Thyroid gland (tissue), 4 donors: ENCODE measurements around the gene PRRT1B. TPM values are rescaled to one million over a fixed set of nuclear protein-coding genes. Genes with fewer than 3 reads are reported as not detected.

Experiments
- DNase-seq, 2 donors: peaks; one replicate each; pipeline ENCODE4 v3.0.0-alpha.2; 2019
- H3K27ac ChIP-seq, 3 donors: fragments of 200-600 bp; sonication (generic); 1 replicate in 2 of 3; 2 replicates in 1 of 3; pipeline ENCODE4 v1.5.1; 2016 to 2019; ENCODE audit warnings: mild to moderate bottlenecking in 1 of 3, moderate library complexity in 1 of 3
- H3K27me3 ChIP-seq: fragments of 200-600 bp; sonication (generic); one replicate; pipeline ENCODE4 v1.5.1; 2019
- H3K36me3 ChIP-seq, 2 donors: fragments of 200-600 bp; sonication (generic); one replicate each; pipeline ENCODE4 v1.5.1; 2016 to 2019
- H3K4me1 ChIP-seq, 2 donors: fragments of 200-600 bp; sonication (generic); one replicate each; pipeline ENCODE4 v1.5.1; 2017 to 2019
- H3K4me3 ChIP-seq, 3 donors: fragments of 200-600 bp; sonication (generic); replicated peaks in 1 of 3; 1 replicate in 2 of 3; 2 replicates in 1 of 3; pipeline ENCODE4 v1.5.1; 2016; ENCODE audit warnings: mild to moderate bottlenecking in 1 of 3
- H3K9me3 ChIP-seq: fragments of 200-600 bp; sonication (generic); one replicate; pipeline ENCODE4 v1.5.1; 2017
- POLR2A ChIP-seq, 2 donors: fragments of 450-650 bp; IDR thresholded peaks; one replicate each; pipeline ENCODE4 v1.6.1; 2017; ENCODE audit warnings: antibody characterized with exemption in 2 of 2, mild to moderate bottlenecking in 2 of 2, moderate library complexity in 1 of 2
- WGBS, 2 donors: methylation state at CpG; one replicate each; pipeline ENCODE4 v1.1.5; 2017; 5-methylcytosine and 5-hydroxymethylcytosine counted together
- intact Hi-C: fragments of 100-400 bp; cut with DNase I; formaldehyde crosslinking; loops from one replicate; pipeline ENCODE4 v1.15.1; 2023
- total RNA-seq, 4 donors: library from RNA; depleted of rRNA; stranded (reverse); fragments of >200 nt; gene quantifications; one replicate each; pipeline ENCODE4 v1.2.3, GENCODE V29; 2016
- TF ChIP-seq, protein P1 (sequence below), 6 experiments: fragments of 200-600 bp in 3 of 6; fragments of 450-650 bp in 3 of 6; sonication (generic) in 3 of 6; IDR thresholded peaks; one replicate each; pipeline ENCODE4 v1.5.1; 2016 to 2019; ENCODE audit warnings: antibody characterized with exemption in 6 of 6, mild to moderate bottlenecking in 2 of 6, inconsistent platforms in 1 of 6, moderate library complexity in 1 of 6

PRRT1B gene
- total RNA-seq, 4 donors from 2014 or later, result not detected

GRCh38 chr9:131524665-131525315 lies 20.5 kb upstream of the PRRT1B start:
- WGBS, 2 donors, result 88 to 90% methylated on average over 10 to 14 of the region's 23 CpGs
- H3K36me3 ChIP-seq, result peaks cover 56 to 62% of the 10 kb centered on the region in 2 donors
- no peaks in the 10 kb centered on the region for H3K9me3 ChIP-seq
- DNase-seq, result no peak
- no peak overlapping the region for H3K4me3 ChIP-seq
- H3K4me1 ChIP-seq, result peaks cover 1 to 3% of the 10 kb centered on the region in 2 donors
- H3K27me3 ChIP-seq, result no peaks in the 10 kb centered on the region
- no peak overlapping the region for H3K27ac ChIP-seq
- no peak for TF ChIP-seq POLR2A (IDR thresholded peaks at IDR 0.05)
- TF ChIP-seq, protein P1, sequence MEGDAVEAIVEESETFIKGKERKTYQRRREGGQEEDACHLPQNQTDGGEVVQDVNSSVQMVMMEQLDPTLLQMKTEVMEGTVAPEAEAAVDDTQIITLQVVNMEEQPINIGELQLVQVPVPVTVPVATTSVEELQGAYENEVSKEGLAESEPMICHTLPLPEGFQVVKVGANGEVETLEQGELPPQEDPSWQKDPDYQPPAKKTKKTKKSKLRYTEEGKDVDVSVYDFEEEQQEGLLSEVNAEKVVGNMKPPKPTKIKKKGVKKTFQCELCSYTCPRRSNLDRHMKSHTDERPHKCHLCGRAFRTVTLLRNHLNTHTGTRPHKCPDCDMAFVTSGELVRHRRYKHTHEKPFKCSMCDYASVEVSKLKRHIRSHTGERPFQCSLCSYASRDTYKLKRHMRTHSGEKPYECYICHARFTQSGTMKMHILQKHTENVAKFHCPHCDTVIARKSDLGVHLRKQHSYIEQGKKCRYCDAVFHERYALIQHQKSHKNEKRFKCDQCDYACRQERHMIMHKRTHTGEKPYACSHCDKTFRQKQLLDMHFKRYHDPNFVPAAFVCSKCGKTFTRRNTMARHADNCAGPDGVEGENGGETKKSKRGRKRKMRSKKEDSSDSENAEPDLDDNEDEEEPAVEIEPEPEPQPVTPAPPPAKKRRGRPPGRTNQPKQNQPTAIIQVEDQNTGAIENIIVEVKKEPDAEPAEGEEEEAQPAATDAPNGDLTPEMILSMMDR (IDR thresholded peaks at IDR 0.05), result no peak
- intact Hi-C loops, result no loop called here

DNA sequence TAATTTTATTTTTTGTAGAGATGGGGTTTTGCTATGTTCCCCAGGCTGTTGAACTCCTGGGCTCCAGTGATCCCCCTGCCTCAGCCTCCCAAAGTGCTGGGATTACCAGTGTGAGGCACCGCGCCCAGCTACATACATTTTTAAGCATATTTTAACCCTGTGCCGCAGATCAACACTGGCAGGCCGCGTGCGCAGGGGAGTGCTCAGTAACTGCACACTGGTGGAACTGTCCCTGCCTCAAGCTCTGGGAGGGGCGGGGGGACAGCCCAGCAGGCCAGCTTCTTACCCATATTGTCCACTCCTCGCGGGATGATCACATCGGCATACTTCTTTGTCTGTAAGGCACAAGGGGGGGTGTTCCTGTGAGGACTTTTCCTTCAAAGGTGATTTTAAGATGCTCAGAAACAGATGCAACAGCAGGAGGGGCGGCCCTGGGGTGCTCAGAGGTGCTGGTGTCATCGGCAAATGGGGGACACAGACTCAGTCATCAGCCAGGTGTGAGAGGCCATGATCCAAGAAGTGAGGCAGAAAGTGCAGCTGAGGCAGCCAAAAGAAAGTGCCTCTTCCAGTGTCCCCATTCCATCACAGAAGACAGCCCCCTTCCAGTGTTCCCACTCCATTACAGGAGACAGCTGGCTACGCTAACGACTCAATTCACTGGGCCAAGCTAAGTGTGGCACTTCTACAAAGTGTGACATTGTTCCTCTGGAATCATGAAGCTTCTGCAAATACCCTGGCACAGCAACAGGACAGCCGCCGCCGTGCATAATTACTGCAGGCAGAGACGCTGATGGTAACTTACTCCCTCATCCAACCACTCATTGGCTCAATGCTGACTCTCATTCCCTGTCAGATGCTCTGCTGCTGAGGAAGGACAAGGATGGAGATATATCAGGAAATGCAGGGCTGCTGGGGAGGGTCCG lies 19.4 kb upstream of the PRRT1B start:
- WGBS, 2 donors, result 87 to 91% methylated on average over 19 of the region's 19 CpGs
- no peak for TF ChIP-seq POLR2A (IDR thresholded peaks at IDR 0.05)
- TF ChIP-seq, protein P1 (IDR thresholded peaks at IDR 0.05), result no peak
- no peak for DNase-seq
- Histone ChIP-seq H3K36me3 (peaks cover 45 to 56% of the 10 kb centered on the region in 2 donors), H3K4me3 (no peak overlapping the region), H3K27me3 (no peaks in the 10 kb centered on the region), H3K4me1 (peaks cover 7 to 9% of the 10 kb centered on the region in 2 donors), H3K27ac (no peak overlapping the region), H3K9me3 (no peaks in the 10 kb centered on the region)
- intact Hi-C loops, result no loop called here

DNA sequence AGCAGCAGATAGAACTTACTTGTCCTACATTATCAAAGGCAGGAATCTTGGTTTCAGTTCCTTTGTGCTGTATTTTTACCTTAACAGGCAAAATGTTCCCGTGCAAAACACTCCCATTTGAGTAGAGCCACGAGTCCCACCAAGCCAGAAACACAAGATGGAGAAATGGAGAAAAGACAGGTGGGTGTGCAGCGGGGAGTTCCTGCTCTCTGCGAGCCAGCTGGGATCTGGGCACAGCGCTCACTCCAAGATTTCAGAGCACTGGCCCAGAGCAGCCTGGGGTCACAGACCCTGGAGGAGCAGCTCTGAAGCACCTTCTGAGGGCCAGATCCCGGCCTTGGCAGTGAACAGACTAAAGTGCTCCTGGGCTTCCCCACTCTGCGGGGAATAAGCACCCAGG lies 17.1 kb upstream of the PRRT1B start:
- DNase-seq, result no peak
- 92% methylated on average over 7 of the region's 7 CpGs for WGBS, 2 donors
- H3K4me3 ChIP-seq, result no peak overlapping the region
- peaks cover 11 to 14% of the 10 kb centered on the region in 2 donors for H3K4me1 ChIP-seq
- no peaks in the 10 kb centered on the region for H3K27me3 ChIP-seq
- no peak for TF ChIP-seq POLR2A (IDR thresholded peaks at IDR 0.05)
- TF ChIP-seq, protein P1 (IDR thresholded peaks at IDR 0.05), result no peak
- peaks cover 39 to 42% of the 10 kb centered on the region in 2 donors for H3K36me3 ChIP-seq
- H3K27ac ChIP-seq, result no peak overlapping the region
- intact Hi-C loops, result no loop called here
- no peaks in the 10 kb centered on the region for H3K9me3 ChIP-seq

GRCh38 chr9:131528886-131529505 lies 16.3 kb upstream of the PRRT1B start:
- H3K9me3 ChIP-seq, result no peaks in the 10 kb centered on the region
- H3K27ac ChIP-seq, result no peak overlapping the region
- H3K27me3 ChIP-seq, result no peaks in the 10 kb centered on the region
- intact Hi-C loops, result no loop called here
- TF ChIP-seq POLR2A (IDR thresholded peaks at IDR 0.05), result no peak
- TF ChIP-seq, protein P1 (IDR thresholded peaks at IDR 0.05), result no peak
- H3K4me1 ChIP-seq, result peaks cover 11 to 14% of the 10 kb centered on the region in 2 donors
- 96 to 98% methylated on average over 30 to 35 of the region's 35 CpGs for WGBS, 2 donors
- peaks cover 36 to 37% of the 10 kb centered on the region in 2 donors for H3K36me3 ChIP-seq
- no peak for DNase-seq
- no peak overlapping the region for H3K4me3 ChIP-seq
